Endothelial cell (in vitro differentiated cells): ENCODE data around the gene DLX4. TPM values are rescaled to one million over a fixed set of nuclear protein-coding genes. Genes with fewer than 3 reads are reported as not detected.

ENCODE experiments used
- DNase-seq: peaks from one replicate; pipeline ENCODE4 v3.0.0; 2021; ENCODE audit warnings: low spot score
- H3K27ac Mint-ChIP-seq: one replicate; pipeline ENCODE4 v1.8.0; 2021; ENCODE audit warnings: mixed read lengths, inconsistent platforms; ENCODE audit not compliant: unreplicated experiment
- H3K27me3 Mint-ChIP-seq: one replicate; pipeline ENCODE4 v1.8.0; 2021; ENCODE audit warnings: mild to moderate bottlenecking, moderate library complexity, mixed read lengths, inconsistent platforms; ENCODE audit not compliant: unreplicated experiment
- H3K36me3 Mint-ChIP-seq: one replicate; pipeline ENCODE4 v1.8.0; 2021; ENCODE audit warnings: mild to moderate bottlenecking, low read depth, mixed read lengths, inconsistent platforms; ENCODE audit not compliant: unreplicated experiment
- H3K4me1 Mint-ChIP-seq: one replicate; pipeline ENCODE4 v1.8.0; 2021; ENCODE audit warnings: mild to moderate bottlenecking, mixed read lengths, inconsistent platforms; ENCODE audit not compliant: unreplicated experiment
- H3K4me3 Mint-ChIP-seq: one replicate; pipeline ENCODE4 v1.8.0; 2021; ENCODE audit warnings: mild to moderate bottlenecking, mixed read lengths, inconsistent platforms; ENCODE audit not compliant: unreplicated experiment
- H3K9me3 Mint-ChIP-seq: one replicate; pipeline ENCODE4 v1.8.0; 2021; ENCODE audit warnings: mixed read lengths, inconsistent platforms; ENCODE audit not compliant: unreplicated experiment
- total RNA-seq: library from RNA; stranded (reverse); fragmentation: NEBNext Ultra II Directional; extraction: Animal tissue kit (Norgen Biotek cat#: 25700); gene quantifications from one replicate; pipeline ENCODE4 v1.2.1, GENCODE V29; 2021; ENCODE audit not compliant: unreplicated experiment
- TF ChIP-seq, protein P1 (sequence below): fragments of 200-600 bp; sonication (generic); IDR thresholded peaks from one replicate; pipeline ENCODE4 v1.5.0; 2021; ENCODE audit warnings: antibody characterized with exemption; ENCODE audit not compliant: unreplicated experiment

The DLX4 gene
- total RNA-seq, 1 donor from 2014 or later: 0.36 TPM

DNA sequence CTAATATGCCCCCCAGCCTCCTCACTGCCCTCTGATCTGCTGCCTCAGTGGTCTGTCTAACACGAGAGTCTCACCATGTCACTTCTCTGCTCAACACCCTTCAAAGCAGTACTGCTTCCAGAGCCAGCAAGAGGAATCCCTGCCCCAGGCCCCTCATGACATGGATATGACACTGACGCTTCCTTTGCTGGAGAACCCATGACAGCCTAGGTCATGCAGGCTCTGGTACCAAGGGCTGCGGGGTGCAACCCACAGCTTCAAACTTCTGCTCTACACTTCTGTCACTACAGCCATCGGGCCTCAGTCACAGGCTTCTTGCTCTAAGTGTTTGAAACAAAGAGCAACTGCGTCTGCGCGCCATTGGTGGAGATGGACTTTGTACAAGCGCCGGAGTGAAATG, 32.6 kb upstream of the DLX4 start:
- Mint-ChIP-seq H3K27me3 (peaks cover 5% of the 10 kb centered on the region), H3K36me3 (peaks cover 6% of the 10 kb centered on the region)

DNA sequence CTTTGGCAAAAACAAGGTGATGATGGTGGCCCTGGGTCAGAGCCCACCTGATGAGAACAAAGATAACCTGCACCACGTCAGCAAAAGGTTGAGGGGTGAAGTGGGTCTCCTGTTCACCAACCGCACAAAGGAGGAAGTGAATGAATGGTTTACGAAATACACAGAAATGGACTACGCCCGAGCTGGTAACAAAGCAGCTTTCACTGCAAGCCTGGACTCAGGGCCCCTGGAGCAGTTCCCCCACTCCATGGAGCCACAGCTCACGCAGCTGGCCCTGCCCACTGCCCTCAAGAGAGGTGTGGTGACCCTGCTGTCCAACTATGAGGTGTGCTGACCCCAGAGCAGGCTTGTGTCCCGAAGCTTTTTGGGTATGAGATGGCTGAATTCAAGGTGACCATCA, 29.7 kb upstream of the DLX4 start:
- TF ChIP-seq, protein P1, sequence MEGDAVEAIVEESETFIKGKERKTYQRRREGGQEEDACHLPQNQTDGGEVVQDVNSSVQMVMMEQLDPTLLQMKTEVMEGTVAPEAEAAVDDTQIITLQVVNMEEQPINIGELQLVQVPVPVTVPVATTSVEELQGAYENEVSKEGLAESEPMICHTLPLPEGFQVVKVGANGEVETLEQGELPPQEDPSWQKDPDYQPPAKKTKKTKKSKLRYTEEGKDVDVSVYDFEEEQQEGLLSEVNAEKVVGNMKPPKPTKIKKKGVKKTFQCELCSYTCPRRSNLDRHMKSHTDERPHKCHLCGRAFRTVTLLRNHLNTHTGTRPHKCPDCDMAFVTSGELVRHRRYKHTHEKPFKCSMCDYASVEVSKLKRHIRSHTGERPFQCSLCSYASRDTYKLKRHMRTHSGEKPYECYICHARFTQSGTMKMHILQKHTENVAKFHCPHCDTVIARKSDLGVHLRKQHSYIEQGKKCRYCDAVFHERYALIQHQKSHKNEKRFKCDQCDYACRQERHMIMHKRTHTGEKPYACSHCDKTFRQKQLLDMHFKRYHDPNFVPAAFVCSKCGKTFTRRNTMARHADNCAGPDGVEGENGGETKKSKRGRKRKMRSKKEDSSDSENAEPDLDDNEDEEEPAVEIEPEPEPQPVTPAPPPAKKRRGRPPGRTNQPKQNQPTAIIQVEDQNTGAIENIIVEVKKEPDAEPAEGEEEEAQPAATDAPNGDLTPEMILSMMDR: no peak
- peaks cover 15% of the 10 kb centered on the region for H3K27me3 Mint-ChIP-seq
- H3K4me3 Mint-ChIP-seq: no peak overlapping the region
- no peaks in the 10 kb centered on the region for H3K9me3 Mint-ChIP-seq
- no peak overlapping the region for H3K27ac Mint-ChIP-seq
- H3K36me3 Mint-ChIP-seq: peaks cover 6% of the 10 kb centered on the region
- H3K4me1 Mint-ChIP-seq: no peaks in the 10 kb centered on the region
- no peak for DNase-seq

More for the DNA sequence above, 32.6 kb upstream of the DLX4 start:
- H3K4me3 Mint-ChIP-seq: no peak overlapping the region
- no peak for DNase-seq
- TF ChIP-seq, protein P1: no peak
- H3K27ac Mint-ChIP-seq: no peak overlapping the region
- no peaks in the 10 kb centered on the region for H3K9me3 Mint-ChIP-seq
- no peaks in the 10 kb centered on the region for H3K4me1 Mint-ChIP-seq

DNA sequence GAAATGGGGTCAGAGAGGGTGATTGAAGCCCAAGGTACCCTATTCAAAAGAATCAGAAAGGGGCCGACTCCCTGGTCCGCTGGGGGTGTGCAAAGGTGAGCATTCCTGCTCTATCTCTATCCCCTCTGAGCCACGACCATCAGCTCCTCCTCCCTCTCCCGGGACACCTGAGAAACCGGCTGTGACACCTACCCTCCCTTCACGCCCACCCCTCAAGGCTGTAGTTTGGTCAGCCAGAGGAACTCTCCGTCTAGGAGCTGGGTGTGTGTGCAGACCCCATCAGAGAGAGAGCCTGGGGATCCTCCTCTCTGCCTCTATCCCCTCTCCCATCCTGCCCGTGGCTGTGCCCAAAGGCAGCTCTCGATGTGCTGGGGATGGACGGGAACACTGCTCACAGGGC, 27.6 kb upstream of the DLX4 start:
- peaks cover 16% of the 10 kb centered on the region for H3K27me3 Mint-ChIP-seq
- H3K27ac Mint-ChIP-seq: no peak overlapping the region
- TF ChIP-seq, protein P1: no peak

DNA sequence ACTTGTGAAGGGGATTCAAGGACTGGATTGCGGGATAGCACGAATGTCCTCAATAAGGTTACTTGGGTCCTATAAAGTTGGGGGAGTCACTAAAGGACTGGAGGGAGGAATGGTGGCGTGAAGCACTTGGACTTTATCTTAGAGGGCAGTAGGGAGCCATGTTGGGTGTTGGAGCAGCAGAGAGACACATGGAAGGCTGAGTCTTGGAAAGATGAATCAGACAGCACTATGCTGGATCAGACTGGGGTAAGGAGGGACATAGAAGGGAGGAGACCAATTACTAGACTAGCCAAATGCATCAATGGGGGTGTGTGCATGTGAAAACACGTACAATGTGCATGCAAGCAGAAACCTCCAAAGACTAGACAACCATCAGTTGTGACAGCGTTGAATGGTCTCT, 26.0 kb upstream of the DLX4 start:
- Mint-ChIP-seq H3K27me3 (peaks cover 16% of the 10 kb centered on the region), H3K36me3 (peaks cover 6% of the 10 kb centered on the region)
- TF ChIP-seq, protein P1: no peak

More for the DNA sequence above, 27.6 kb upstream of the DLX4 start:
- Mint-ChIP-seq H3K36me3 (peaks cover 6% of the 10 kb centered on the region), H3K4me1 (no peaks in the 10 kb centered on the region), H3K9me3 (no peaks in the 10 kb centered on the region), H3K4me3 (no peak overlapping the region)
- no peak for DNase-seq

DNA sequence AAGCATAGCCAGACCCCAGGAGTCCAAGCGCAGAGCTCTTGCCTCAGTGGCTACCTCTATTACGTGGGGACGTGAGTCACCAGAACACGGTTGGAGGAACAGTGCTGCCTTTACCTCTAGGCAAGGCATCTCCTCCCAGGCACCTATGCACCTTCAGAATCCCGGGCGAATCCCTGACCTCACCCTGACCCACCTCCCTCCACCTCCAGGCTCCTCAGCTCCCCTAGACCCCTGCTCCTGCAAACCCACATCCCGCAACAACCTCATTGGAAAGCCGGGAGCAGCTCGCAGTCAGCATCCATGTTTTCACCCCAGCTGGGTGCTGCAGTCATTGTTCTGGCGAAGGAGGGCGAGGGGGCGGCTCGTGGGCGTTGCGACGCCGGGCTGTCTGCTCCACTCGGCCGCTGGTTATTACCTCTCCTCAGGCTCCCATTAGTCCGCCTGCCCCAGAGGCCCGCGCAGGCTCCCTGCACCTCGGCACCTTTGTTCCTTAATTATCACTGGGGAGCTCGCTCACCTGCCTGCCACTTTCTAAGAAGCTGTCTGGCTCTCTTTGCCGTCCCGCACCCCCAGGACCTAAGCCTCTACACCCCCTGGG, 24.6 kb upstream of the DLX4 start:
- Mint-ChIP-seq H3K4me3 (no peak overlapping the region), H3K9me3 (no peaks in the 10 kb centered on the region), H3K36me3 (no peaks in the 10 kb centered on the region), H3K27ac (no peak overlapping the region), H3K4me1 (no peaks in the 10 kb centered on the region), H3K27me3 (peaks cover 14% of the 10 kb centered on the region)
- no peak for DNase-seq
- TF ChIP-seq, protein P1: no peak

More for the DNA sequence above, 26.0 kb upstream of the DLX4 start:
- Mint-ChIP-seq H3K9me3 (no peaks in the 10 kb centered on the region), H3K4me1 (no peaks in the 10 kb centered on the region), H3K27ac (no peak overlapping the region), H3K4me3 (no peak overlapping the region)
- DNase-seq: no peak
